ENCODE data around the gene TBC1D2B. TPM values are rescaled to one million over a fixed set of nuclear protein-coding genes. Genes with fewer than 3 reads are reported as not detected.

TBC1D2B gene
- total and polyA plus RNA-seq, 8 donors, result 13.4 to 35.8 (median 22.6) TPM

- 29 to 33% methylated on average over 4 of the region's 4 CpGs for WGBS, 2 donors
These were observed 59.1 kb downstream of the TBC1D2B start for GRCh38 chr15:78018445-78018844.

GRCh38 chr15:78016860-78017259 lies 60.7 kb downstream of the TBC1D2B start:
- TF ChIP-seq CTCF (IDR thresholded peaks at IDR 0.05), result no peak
- DNase-seq (peak in 4 of 6 donors; percentile 49 to 70 (median 60)), ATAC-seq (peak in 1 of 4 donors; percentile 15), FAIRE-seq (no peak)
- no peaks in the 10 kb centered on the region for H3K27me3 ChIP-seq
- H3K4me1 ChIP-seq, result peaks cover 32 to 53% (median 33%) of the 10 kb centered on the region in 3 donors
- H3K27ac ChIP-seq, result no peak overlapping the region
- intact Hi-C loops (cut with DNase I), result no loop called here
- no peaks in the 10 kb centered on the region for H3K9me3 ChIP-seq
- peaks cover 0 to 8% (median 4%) of the 10 kb centered on the region in 3 donors for H3K36me3 ChIP-seq
- no peak overlapping the region for H3K4me3 ChIP-seq
- WGBS, 2 donors, result 0 to 9% methylated on average over 1 of the region's 1 CpG

More at GRCh38 chr15:78018445-78018844, 59.1 kb downstream of the TBC1D2B start:
- H3K4me1 ChIP-seq, result peaks cover 20 to 42% (median 21%) of the 10 kb centered on the region in 3 donors
- FAIRE-seq, result no peak
- no peaks in the 10 kb centered on the region for H3K9me3 ChIP-seq
- no peak overlapping the region for H3K4me3 ChIP-seq
- intact Hi-C loops (cut with DNase I), result no loop called here
- H3K36me3 ChIP-seq, result peaks cover 0 to 9% (median 4%) of the 10 kb centered on the region in 3 donors
- TF ChIP-seq CTCF (IDR thresholded peaks at IDR 0.05), result no peak
- H3K27ac ChIP-seq, result peak overlapping the region; percentile 25 to 53 (median 34)
- ATAC-seq, result peak; percentile 34 to 76 (median 66)
- no peak for DNase-seq
- no peaks in the 10 kb centered on the region for H3K27me3 ChIP-seq

GRCh38 chr15:78012643-78013077 lies 64.9 kb downstream of the TBC1D2B start:
- Histone ChIP-seq H3K27ac (peak overlapping the region; percentile 71 to 82 (median 77)), H3K27me3 (no peaks in the 10 kb centered on the region), H3K36me3 (peaks cover 0 to 4% (median 4%) of the 10 kb centered on the region in 3 donors), H3K4me1 (peaks cover 50 to 76% (median 61%) of the 10 kb centered on the region in 3 donors), H3K9me3 (no peaks in the 10 kb centered on the region), H3K4me3 (no peak overlapping the region)
- TF ChIP-seq CTCF (IDR thresholded peaks at IDR 0.05), result no peak
- WGBS, 2 donors, result 14 to 19% methylated on average over 8 of the region's 8 CpGs
- FAIRE-seq (no peak), DNase-seq (peak in 5 of 6 donors; percentile 84 to 95 (median 90)), ATAC-seq (peak; percentile 74 to 86 (median 82))
- intact Hi-C loops (cut with DNase I), result no loop called here

GRCh38 chr15:78010067-78010466 lies 67.4 kb downstream of the TBC1D2B start:
- no peaks in the 10 kb centered on the region for H3K9me3 ChIP-seq
- 64 to 69% methylated on average over 4 of the region's 4 CpGs for WGBS, 2 donors
- FAIRE-seq (no peak), DNase-seq (peak in 1 of 6 donors; percentile 19), ATAC-seq (no peak)
- intact Hi-C loops (cut with DNase I), result no loop called here
- no peaks in the 10 kb centered on the region for H3K36me3 ChIP-seq
- H3K4me3 ChIP-seq, result no peak overlapping the region
- peaks cover 67 to 87% (median 72%) of the 10 kb centered on the region in 3 donors for H3K4me1 ChIP-seq
- no peak overlapping the region for H3K27ac ChIP-seq
- TF ChIP-seq CTCF (IDR thresholded peaks at IDR 0.05), result no peak
- H3K27me3 ChIP-seq, result no peaks in the 10 kb centered on the region
